ENCODE data around the gene CENPT. TPM values are rescaled to one million over a fixed set of nuclear protein-coding genes. Genes with fewer than 3 reads are reported as not detected.
A peak's percentile ranks its signal among the peaks of the same experiment; 100 is the strongest.

Gene CENPT
- total and polyA plus RNA-seq, 2 of the 13 experiments (the other 11 are each of a cell fraction or from before 2014, with no cell fraction given): 40.9 to 43.3 TPM

- TF ChIP-seq FOXO4 (CRISPR knock-in tag; conservative IDR thresholded peaks at IDR 0.05) (0 out of 2 replicates have a peak, but pooled peaks have one; percentile 18), SP140L (CRISPR knock-in tag; IDR thresholded peaks at IDR 0.05; ENCODE audit: borderline replicate concordance) (no peak), JDP2 (CRISPR knock-in tag; IDR thresholded peaks at IDR 0.05; ENCODE audit: borderline replicate concordance) (no peak), GZF1 (CRISPR knock-in tag; IDR thresholded peaks at IDR 0.05) (no peak), PLSCR1 (CRISPR knock-in tag; IDR thresholded peaks at IDR 0.05; ENCODE audit: borderline replicate concordance) (no peak), ZBTB49 (CRISPR knock-in tag; IDR thresholded peaks at IDR 0.05; ENCODE audit: borderline replicate concordance) (0 out of 2 replicates have a peak, but pooled peaks have one; percentile 29), HMGXB3 (CRISPR knock-in tag; IDR thresholded peaks at IDR 0.05; ENCODE audit: borderline replicate concordance) (no peak), ZNF432 (CRISPR knock-in tag; IDR thresholded peaks at IDR 0.05; ENCODE audit: borderline replicate concordance) (no peak), MXD4 (CRISPR knock-in tag; IDR thresholded peaks at IDR 0.05) (no peak), ZFAT (CRISPR knock-in tag; conservative IDR thresholded peaks at IDR 0.05) (0 out of 2 replicates have a peak, but pooled peaks have one; percentile 7), SAP130 (CRISPR knock-in tag; IDR thresholded peaks at IDR 0.05; ENCODE audit: low read depth) (no peak), RORA (CRISPR knock-in tag; IDR thresholded peaks at IDR 0.05) (no peak), CAMTA2 (CRISPR knock-in tag; IDR thresholded peaks at IDR 0.05; ENCODE audit: borderline replicate concordance) (no peak), SYNCRIP (IDR thresholded peaks at IDR 0.05; ENCODE audit: insufficient read depth, low read depth, low read length) (no peak), ZC3H13 (CRISPR knock-in tag; IDR thresholded peaks at IDR 0.05) (no peak), ZNF644 (CRISPR knock-in tag; IDR thresholded peaks at IDR 0.05; ENCODE audit: low read depth) (no peak), FOXJ3 (CRISPR knock-in tag; IDR thresholded peaks at IDR 0.05; ENCODE audit: borderline replicate concordance) (no peak), PHF20 (CRISPR knock-in tag; IDR thresholded peaks at IDR 0.05) (no peak), ESRRA (CRISPR knock-in tag; IDR thresholded peaks at IDR 0.05; ENCODE audit: low read depth) (no peak), MEF2D (CRISPR knock-in tag; IDR thresholded peaks at IDR 0.05) (no peak), ERF (CRISPR knock-in tag; IDR thresholded peaks at IDR 0.05) (no peak), JUND (CRISPR knock-in tag; IDR thresholded peaks at IDR 0.05) (0 out of 2 replicates have a peak, but pooled peaks have one; percentile 9)
These were observed 46.4 kb upstream of the CENPT start (continued) for GRCh38 chr16:67893743-67894399.
